Stimulated activated CD8-positive, alpha-beta memory T cell treated with anti-CD3 and anti-CD28 coated beads, Interleukin-12 subunit alpha, Interleukin-12 subunit beta, amount 100 ng/mL, for 24 hours (primary cell): ENCODE data around the gene MAGEA9B.
"Not testable (repeated sequence)": the region's sequence is repeated elsewhere in the genome, so short reads cannot be mapped to it uniquely, and the experiment has no call there.

Source experiments
- DNase-seq: peaks from one replicate; pipeline ENCODE4 v3.0.0-alpha.2; 2020; ENCODE audit errors: extremely low read depth

Gene MAGEA9B

DNA sequence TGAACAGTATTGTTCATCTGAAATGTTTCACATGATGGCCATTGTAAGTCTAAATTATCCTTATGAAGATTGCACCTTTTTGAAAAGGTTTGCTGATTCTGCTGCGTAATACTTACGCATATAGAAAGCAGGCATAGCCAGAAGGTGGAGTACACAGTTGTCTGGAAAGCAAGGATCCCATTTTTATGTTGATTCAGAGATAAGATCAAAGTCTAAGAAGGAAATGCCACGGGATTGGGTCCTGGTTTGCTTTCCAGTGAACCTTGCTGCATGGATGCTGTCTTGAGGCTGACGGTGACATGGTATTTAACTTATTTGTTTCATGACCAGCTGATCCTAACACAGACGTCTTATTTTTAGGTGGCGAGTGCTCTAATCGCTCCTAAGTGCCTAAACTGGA is 15.5 kb downstream of the MAGEA9B start:
- no peak for DNase-seq

DNA sequence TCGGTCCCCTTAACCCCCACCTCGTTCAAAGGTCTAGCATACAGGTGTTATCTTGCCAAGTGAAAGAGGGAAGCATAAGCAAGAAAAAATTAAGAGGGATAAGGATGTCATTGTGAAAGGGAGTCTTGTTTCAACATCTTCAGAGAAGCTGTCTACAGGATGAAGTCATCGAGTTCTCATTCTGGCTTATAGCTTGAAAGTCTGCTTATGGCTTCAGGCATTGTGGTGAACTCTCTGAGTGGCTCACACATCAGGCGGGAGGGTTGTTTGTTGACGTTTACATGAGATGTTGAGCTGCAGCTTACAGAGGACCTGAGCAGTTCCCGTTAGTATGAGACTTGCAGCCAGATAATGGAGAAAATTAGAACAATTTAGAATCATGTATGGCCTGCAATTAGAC is 16.6 kb downstream of the MAGEA9B start:
- no peak for DNase-seq

DNA sequence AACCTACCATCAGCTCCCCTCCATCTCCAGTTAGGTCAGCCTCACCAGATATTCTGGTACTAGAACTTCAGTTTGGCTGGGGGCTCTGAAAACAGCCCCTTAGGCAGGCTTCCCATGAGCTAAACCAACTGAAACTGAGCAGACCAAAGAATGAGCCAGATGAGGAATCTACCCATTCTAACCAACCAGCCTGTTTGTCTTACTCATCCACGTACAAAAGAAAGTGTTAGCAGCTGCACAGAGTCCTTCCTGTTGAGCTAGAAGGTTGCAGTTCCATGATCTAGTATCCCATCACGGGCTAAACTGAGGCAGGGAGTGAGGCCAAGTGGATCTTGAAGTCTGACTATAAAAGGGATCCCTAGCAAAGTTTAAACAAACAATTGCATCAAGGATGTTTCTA is 17.5 kb downstream of the MAGEA9B start:
- DNase-seq, result no peak

DNA sequence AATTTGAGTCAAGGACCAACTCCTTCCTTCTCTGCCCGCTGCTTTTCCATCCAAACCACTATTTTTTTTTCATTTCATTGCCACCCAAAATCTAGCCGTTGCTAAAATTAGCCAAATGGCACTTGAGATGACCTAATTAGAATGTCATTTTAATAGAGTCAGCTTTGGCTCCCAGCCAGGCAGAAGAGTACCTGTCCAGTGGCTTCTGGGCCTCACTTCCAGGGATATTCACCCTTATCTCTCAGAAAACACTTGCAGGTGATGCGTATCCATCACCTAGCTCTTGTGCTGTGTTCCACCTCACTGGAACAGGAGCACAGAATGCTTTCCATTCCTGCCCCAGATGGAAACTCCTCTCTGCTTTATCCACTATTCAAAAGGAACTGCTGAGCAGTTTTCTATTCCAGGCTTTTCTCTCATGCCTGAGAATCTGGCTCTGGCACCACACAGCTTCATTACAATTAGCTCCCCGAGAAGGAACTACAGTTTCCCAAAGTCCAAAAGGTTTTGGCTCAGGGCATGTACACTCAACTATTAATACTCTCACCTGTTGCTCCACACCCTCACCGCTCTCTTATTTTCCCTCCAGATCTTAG is 18.5 kb downstream of the MAGEA9B start:
- DNase-seq, result no peak

DNA sequence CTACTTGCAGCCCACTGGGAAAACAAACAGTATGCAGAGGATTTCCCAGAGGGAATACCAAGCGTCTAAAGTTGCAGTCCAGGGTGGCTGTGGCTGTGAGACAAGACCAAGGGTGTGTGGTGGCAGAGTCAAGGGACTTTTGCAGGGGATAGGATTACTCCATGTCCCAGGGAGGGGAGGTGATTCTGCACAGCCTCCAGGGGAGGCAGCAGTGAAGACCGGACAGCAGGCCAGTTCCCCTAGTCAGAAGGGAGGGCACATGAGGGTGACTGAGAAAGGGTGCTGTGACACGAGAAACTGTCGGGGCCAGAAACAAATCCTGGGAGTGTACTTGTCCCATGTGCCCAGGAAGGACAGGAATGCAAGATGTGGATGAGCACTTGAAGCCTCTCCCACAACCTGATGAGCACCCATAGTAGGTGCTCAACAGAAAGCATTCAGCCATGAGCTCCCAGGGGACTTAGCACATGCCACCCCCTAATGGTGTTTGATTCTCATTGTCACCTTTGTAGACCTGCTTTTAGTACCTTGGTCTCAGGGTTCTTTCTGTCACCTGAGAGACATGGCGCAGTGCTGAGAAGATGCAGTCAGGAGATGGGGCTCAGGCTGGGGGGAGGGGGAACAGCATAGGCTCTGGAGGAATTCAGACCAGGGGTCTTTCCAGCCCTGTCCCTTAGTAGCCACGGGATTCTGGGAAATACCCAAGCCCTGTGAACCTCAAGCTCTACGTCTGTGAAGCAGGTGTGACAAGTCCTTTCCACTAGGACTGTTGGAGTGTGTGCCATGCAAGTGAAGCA is 19.4 kb downstream of the MAGEA9B start:
- no peak for DNase-seq

DNA sequence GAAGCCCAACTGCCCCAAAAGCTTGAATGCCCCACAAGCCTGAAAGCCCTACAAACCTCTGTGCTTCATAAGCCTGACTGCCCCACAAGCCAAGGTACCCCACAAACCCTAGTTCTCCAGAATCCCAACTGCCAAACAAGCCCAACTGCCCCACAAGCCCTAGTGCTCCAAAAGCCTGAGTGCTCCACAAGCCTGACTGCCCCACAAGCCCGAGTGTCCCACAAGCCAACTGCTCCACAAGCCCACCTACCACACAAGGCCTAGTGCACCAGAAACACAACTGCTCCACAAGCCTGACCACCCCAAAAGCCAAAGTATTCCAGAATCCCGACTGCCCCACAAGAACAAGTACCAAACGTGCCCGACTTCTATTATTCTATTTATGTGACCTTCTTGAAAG is 23.9 kb downstream of the MAGEA9B start:
- no peak for DNase-seq

DNA sequence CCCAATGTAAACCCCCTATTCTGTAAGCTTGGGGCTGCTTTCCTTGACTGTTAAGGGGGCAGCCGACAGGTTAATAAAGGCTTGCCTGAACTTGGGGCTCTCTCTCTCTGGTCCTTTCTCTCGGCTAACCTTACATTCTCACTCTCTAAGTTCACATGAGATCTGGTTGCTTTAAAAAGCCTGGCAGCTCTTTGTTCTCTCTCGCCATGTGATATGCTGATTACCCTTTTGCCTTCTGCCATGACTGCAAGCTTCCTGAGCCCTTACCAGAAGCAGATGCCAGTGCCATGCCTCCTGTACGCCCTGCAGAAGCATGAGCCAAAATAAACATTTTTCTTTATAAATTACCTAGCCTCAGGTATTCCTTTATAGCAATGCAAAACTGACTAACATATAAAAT is 32.0 kb downstream of the MAGEA9B start:
- DNase-seq, result not testable (repeated sequence)

DNA sequence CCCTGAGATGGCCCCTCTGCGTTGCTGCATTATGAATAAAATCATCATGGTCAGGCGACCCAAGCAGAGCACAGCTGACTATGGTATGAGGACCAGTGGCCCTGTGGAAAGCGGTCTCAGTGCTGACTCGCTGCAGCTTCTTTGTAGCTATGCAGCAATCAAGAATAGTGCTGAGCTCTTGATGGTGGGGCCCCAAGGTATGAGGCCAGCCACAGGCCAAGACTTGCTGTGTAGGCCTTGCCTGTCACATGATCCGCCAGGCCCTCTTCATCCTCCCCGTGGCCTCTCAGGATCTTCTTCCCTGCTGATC is 35.4 kb downstream of the MAGEA9B start:
- DNase-seq, result not testable (repeated sequence)

DNA sequence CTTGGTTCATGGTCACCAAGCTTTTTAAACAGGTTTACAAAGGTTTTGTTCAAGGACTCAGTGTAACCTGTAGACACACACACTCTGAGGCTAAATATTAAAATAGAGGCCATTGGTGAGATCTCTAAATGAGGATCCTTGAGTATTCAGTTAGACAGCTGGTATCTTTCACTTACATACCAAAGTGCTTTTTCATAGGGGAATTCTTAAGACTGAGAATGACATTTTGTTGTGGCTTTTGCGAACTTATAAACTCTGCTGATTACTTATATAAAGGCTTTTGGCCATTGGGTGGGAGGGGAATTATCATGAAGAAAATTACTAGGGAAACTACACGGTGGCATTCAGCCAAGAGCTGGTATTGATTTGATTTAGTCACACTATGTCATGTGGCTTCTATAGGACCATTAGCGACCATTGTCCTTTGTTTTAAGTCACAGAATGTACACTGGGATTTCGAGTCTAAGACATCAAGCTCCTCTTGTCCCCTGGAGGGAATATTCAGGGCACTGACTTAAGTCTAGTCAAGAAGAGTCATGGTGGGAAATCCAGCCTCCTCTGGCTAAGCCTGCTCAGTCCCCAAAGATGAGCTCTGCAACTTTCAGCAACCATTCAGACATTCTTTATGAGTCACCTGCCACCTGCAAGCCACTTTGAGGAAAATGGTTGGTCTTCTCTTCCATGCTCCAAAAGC is 35.9 kb downstream of the MAGEA9B start:
- DNase-seq, result not testable (repeated sequence)

DNA sequence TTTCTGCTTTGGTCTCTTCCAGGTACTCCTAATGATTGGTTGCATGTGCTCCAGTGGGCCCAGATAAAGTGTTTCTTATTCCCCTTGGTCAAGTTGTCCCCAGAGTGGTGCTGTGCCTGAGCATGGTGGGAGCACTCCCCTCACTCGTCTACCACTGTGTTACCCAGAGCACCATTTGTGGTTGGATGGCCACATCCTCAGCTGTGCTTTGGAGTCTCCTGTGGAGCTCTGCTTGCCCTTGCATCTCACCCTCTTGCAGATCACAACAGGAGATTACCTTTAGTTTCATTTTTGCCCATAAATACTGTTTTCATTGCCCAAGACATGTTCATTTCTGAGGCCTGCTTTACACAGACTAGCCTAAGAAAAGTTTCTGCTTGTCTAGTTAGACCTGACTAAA is 36.8 kb downstream of the MAGEA9B start:
- not testable (repeated sequence) for DNase-seq

DNA sequence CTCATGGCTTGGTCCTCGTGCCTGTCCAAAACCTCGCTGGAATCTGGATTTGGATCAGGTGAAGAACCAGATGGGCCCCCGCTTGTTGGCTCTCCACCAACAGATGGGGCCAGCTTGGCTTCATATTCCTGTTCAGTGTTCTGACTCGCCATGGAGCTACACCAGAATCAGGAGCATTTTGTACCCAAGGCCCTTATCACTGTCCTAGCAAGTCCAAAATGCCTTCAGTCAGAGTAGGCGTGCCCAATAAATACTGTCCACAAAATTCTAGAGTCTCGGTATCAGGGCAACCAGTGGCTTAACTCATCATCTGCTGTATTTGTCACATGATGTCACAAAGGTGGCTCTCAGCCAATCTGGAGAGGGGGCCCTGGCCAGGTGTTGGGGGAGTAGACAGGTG is 37.6 kb downstream of the MAGEA9B start, which contains the start of gene HSFX3:
HSFX3 (minus strand) TSS at position 224 of the 400 bp plus-strand sequence; CDS start at position 152, 72 bp downstream.
- not testable (repeated sequence) for DNase-seq

DNA sequence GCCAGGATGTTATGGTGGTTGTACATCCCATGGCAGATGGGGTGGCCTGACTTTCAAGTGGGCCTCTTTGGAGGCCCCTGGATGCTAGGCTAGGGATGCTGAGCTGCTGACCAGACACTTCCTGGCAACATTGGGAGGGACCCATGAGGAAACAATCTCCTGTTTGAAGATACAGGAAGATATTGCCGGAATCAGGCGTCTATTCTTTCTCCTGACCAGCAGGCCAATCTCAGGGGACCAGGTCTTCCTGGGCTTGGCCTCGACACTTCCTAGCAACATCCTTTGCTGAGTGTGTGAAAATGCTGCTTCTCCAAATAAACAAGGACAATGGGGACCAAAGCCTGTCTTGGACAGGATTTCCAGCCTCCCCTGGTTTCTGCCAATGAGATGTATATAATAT is 39.5 kb downstream of the MAGEA9B start:
- DNase-seq, result not testable (repeated sequence)

DNA sequence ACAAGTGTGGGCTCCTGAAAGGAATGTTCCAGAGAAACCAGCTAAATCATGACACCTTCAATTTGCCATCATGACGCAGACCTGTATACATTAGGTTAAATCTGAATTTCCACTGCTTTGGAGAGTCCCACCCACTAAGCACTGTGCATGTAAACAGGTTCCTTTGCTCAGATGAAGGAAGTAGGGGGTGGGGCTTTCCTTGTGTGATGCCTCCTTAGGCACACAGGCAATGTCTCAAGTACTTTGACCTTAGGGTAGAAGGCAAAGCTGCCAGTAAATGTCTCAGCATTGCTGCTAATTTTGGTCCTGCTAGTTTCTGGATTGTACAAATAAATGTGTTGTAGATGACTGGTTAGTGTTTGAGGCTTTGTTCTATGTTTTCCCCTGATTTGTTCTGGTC is 40.3 kb downstream of the MAGEA9B start:
- not testable (repeated sequence) for DNase-seq

DNA sequence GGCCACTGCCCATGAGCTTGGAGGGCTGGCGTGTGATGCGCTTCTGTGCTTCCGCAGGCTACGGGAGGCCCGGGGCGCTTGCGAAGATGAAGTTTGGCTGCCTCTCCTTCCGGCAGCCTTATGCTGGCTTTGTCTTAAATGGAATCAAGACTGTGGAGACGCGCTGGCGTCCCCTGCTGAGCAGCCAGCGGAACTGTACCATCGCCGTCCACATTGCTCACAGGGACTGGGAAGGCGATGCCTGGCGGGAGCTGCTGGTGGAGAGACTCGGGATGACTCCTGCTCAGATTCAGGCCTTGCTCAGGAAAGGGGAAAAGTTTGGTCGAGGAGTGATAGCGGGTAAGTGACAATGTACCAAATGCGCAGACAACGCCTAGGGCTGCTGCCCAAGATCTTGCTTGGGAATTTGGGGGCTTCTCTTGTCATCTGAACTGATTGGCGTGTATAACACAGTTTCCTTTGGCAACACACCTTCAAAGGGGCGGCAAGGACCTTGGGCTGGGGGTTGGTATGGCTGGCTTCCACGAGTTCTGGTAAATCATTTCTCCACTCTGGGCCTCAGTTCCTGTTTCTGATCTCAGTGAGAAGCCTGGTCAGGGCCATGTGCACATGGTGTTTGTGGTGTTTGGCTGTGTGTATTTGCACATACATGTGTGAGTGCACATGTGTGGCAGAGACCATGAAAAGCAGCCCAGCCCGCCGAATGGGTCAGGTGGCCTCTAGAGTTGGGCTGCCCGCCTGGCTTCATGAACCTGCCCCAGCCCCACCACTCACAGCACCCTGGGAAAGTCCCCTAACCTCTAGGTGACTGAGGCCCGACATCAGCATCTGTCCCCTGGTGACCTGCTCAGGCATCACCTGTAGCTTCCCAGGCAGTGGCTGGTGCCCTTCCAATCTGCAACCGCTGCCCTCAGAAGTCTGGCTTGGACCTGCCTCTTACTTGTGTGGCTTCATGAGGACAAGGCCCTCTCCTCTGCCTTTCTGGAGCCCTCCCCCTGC is 41.4 kb downstream of the MAGEA9B start:
- not testable (repeated sequence) for DNase-seq

DNA sequence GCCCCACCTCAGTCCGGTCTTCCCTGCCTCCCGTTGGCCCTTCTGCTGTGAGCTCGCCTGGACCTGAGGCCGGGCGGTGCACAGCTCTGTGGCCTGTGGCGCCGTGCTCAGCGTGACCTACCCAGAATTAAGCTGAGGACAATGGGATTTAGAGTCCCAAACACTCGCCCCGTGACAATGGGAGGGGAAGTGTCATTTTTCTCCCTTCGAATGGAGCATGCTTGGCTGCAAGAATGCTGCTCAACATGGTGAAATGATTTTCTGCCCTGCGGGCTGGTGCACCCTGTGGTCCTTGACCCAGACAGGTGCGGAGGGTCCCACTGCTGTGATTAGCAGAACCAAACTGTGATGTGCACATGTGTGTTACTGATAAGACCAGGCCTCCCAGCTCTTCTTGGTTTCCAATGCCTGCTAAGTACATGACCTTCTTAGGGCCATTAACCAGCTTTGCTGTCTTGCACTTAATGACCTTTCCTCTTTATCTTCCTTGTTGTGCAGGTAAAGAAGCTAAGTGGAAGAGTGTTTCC is 45.7 kb downstream of the MAGEA9B start:
- DNase-seq, result no peak

DNA sequence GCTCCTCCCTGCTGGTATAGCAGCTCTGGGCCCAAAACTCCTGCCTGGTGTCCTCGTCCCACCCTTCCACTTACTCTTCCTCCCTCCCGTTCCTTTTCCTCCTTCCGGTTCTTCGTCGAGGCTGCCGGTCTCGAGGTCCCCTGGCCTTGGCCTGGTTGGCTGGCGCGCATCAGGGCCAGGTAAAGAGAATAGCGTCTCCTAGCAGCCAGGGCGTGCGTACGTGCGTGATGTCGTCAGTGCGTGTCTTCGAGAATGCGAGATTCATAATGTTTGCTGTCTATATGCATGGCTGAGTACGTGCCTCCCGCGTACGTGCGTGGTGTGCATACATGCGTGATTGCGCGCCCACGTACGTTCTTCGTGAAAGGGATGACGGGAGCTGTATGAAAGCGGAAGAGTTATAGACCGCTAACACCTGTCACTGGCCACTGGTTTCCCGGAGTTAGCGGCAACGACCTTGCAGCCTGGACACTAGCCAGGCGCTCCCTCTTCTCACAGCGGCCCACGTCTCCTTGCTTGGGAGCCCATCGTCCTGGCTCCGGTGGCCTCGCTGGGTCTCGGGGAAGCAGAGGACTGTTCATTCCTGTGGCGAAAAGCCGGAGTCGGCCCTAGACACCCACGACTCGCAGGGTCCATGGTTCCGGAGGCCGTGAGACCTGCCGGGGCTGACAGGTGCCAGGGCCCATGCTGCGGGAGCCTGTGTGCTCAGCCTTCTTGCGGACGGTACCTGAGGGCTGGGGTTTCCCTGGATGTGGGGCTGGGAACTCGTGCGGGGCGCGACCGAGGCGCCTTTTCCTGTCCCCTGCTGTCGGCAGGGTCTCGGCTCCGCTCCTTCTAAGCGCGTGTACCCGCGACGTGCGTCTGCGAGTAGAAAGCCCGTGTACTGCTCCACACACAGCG is 46.4 kb downstream of the MAGEA9B start, which contains the start of gene EOLA1:
EOLA1 (plus strand) TSS at position 392 of the 900 bp plus-strand sequence. CDS start 4,619 bp downstream, outside the sequence.
- peak; percentile 71 for DNase-seq

DNA sequence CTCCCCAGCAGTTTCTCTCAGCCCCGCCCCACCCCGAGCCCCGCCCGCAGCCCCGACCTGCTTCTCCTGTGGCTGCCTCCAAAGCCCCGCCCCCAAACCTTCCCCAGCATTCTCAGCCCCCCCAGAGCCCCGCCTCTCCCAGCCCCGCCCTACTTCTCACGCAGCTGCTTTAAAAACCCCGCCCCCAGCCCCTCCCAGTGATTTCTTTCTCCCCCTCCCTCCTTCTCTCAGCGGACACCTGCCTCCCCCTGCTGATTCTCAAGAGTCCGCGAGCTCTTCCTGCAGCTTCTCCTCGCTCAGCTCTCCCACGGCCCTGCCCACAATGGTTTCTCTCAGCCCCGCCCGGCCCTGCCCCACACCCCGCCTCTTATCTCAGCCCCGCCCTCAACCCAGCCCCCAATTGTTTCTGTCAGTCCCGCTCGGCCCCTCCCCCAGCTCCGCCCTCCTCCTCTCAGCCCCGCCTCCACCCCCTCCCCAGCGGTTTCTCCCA is 47.1 kb downstream of the MAGEA9B start:
- peak; percentile 74 for DNase-seq

DNA sequence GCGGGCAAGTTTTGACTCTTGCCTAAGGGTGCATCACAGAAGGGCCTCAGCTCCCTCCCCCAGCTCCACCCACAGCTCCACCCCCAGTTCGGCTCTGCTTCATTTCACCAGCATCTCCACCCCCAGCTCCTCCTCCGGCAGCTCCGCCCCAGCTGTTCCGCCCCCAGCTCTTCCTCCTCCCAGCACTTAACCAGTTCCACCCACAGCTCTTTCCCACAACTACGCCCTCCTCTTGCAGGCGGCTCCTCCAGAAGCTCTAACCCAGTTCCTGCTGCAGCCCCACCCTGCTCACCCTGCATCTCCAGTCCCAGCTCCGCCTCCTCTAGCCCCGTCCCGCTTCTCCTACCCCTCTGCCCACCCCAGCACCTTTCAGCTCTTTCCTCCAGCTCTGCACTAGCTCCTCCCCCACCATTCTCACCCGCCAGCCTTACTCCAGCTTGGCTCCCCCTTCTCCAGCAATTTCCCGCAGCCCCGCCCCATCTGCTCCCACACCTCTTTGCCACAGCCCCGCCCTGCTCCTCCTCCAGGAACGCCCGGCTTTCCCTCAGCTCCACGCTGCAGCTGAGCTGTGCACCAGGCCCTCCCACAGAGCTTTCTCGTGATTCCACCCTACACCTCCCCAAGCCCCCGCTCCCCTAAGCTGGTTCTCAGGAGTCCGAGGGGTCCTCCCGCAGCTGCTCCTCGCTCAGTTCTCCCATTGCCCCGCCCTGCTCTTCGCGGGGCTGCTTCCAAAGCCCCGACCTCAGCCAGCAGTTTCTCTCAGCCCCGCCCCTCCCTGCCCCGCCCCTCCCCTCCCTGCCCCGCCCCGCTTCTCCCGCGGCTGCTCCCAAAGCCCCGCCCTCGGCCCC is 47.8 kb downstream of the MAGEA9B start:
- DNase-seq, result peak; percentile 58

DNA sequence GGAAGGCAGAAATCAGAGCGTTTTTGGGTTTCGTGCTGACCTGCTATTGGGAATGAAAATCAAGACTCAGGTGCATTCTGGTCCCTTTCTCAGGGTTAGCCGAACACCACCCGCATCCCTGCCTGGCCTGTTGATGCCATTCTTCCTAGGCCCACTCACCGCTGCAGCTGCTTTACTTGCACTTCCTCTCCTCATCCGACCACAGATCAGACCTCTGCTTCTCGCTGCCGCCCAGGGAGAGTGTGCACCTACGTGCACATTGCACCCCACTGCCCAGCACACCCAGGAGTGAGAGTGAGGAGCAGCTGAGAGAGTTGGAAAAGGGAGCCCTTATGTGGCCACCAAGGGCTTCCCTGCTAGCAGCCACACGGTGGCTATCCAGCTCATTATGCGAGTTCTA is 49.8 kb downstream of the MAGEA9B start:
- not testable (repeated sequence) for DNase-seq
